Lung (tissue), 12 donors: ENCODE results near the gene LRRK1. TPM values are rescaled to one million over a fixed set of nuclear protein-coding genes. Genes with fewer than 3 reads are reported as not detected.

Experiments used
- ATAC-seq: fragments of 200-7000 bp; cut with Tn5 transposase; one replicate; pipeline ENCODE4 v1.9.1; 2020; ENCODE audit warnings: moderate number of reproducible peaks; ENCODE audit not compliant: insufficient read depth, low FRiP score
- DNase-seq, 3 donors: peaks; one replicate each; pipeline ENCODE4 v3.0.0-alpha.2; 2013 to 2017
- H3K27ac ChIP-seq, 2 donors: one replicate each; pipeline ENCODE4 v1.5.1; 2013; ENCODE audit warnings: mild to moderate bottlenecking in 2 of 2, moderate library complexity in 2 of 2, control low read depth in 1 of 2, inconsistent platforms in 1 of 2, low read depth in 1 of 2, low read length in 1 of 2
- H3K27me3 ChIP-seq, 3 donors: one replicate each; pipeline ENCODE4 v1.5.1; 2013; ENCODE audit warnings: low read length in 2 of 3; ENCODE audit not compliant: control insufficient read depth in 3 of 3, insufficient read depth in 3 of 3
- H3K36me3 ChIP-seq, 4 donors: one replicate each; pipeline ENCODE4 v1.5.1; 2013; ENCODE audit warnings: low read length in 4 of 4, mild to moderate bottlenecking in 1 of 4, moderate library complexity in 1 of 4; ENCODE audit not compliant: control insufficient read depth in 4 of 4, insufficient read depth in 4 of 4
- H3K4me1 ChIP-seq, 5 donors: one replicate each; pipeline ENCODE4 v1.5.1; 2013; ENCODE audit warnings: low read length in 5 of 5, mild to moderate bottlenecking in 2 of 5, moderate library complexity in 1 of 5; ENCODE audit not compliant: control insufficient read depth in 5 of 5, insufficient read depth in 5 of 5
- H3K4me3 ChIP-seq: one replicate; pipeline ENCODE4 v1.5.1; 2013; ENCODE audit warnings: mild to moderate bottlenecking, control low read depth, moderate library complexity
- H3K9ac ChIP-seq, 2 donors: one replicate each; pipeline ENCODE4 v1.5.1; 2013; ENCODE audit warnings: low read length in 2 of 2, control low read depth in 1 of 2; ENCODE audit not compliant: insufficient read depth in 1 of 2
- H3K9me3 ChIP-seq, 4 donors: one replicate each; pipeline ENCODE4 v1.5.1; 2013; ENCODE audit warnings: low read length in 3 of 4, mild to moderate bottlenecking in 1 of 4, moderate library complexity in 1 of 4; ENCODE audit not compliant: control insufficient read depth in 4 of 4, insufficient read depth in 3 of 4
- WGBS, 2 donors: extraction: QIAGEN DNeasy Blood & Tissue Kit; methylation state at CpG; one replicate each; pipeline ENCODE4 v1.1.7; 2013; 5-methylcytosine and 5-hydroxymethylcytosine counted together
- polyA plus RNA-seq, 2 donors: library from polyadenylated mRNA; stranded (reverse); fragments of 200-250 nt; gene quantifications; one replicate each; pipeline ENCODE4 v1.2.1, GENCODE V29; 2013
- total RNA-seq, 2 donors: library from RNA; depleted of rRNA in 1 of 2; stranded (reverse); fragments of >200 nt in 1 of 2; gene quantifications; one replicate each; pipeline ENCODE4 v1.2.1, GENCODE V29; 2014 to 2021
- TF ChIP-seq, protein P1 (sequence below): IDR thresholded peaks from 2 replicates; pipeline ENCODE4 v1.5.1; 2012; ENCODE audit warnings: mild to moderate bottlenecking; ENCODE audit errors: control extremely low read depth, extremely low read depth
- donor health status: control.
- donor health status: control.
- donor health status: Bipolar disorder and iron deficiency.
- donor health status: healthy.
- donor health status: DM: yes; HTN: yes; CAD: no.

Gene LRRK1
- total and polyA plus RNA-seq, 4 donors, result 5.7 to 22.9 (median 9.7) TPM

DNA sequence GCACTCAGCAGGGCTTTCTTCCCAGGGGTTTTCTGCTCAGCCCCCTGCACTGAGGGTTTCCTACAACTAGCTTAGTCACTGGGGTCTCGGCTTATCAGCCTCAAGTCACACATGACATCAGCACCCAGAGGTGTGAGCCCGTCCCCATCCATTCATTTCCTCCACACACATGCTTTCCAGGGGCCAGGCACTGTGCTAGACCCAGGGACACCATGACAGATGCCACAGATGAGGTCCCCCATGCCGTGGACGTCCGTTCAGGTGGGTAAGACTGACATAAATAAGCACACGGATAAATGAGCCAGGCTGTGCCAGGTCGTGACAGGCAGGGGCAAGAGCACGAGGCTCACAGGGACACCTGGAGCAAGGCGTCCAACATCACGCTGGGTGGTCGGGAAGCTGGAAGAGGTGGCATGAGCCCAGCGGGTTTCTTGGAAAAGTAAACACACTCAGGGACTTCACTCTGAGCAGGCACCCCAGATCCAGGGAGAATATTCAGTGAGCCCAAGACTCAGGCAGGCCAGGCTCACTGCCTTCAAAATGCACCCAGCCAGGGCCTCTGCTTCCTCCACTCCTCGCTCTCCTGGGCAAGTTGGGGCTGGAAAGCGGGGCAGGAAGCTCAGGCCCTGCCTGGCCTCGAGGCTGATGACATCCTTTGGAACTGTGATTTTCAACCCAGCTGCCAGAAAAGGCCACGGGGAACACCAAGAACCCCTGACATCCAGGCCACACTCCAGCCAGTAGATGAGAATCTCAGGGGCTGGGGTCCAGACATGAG, 193.4 kb downstream of the LRRK1 start:
- Histone ChIP-seq H3K36me3 (no peaks in the 10 kb centered on the region), H3K27me3 (no peaks in the 10 kb centered on the region), H3K4me1 (peaks cover 0 to 29% (median 10%) of the 10 kb centered on the region in 5 donors), H3K27ac (no peak overlapping the region), H3K9ac (no peak overlapping the region), H3K4me3 (no peak overlapping the region), H3K9me3 (no peaks in the 10 kb centered on the region)
- 72 to 79% methylated on average over 16 of the region's 16 CpGs for whole genome bisulfite sequencing, 2 donors
- TF ChIP-seq, protein P1, sequence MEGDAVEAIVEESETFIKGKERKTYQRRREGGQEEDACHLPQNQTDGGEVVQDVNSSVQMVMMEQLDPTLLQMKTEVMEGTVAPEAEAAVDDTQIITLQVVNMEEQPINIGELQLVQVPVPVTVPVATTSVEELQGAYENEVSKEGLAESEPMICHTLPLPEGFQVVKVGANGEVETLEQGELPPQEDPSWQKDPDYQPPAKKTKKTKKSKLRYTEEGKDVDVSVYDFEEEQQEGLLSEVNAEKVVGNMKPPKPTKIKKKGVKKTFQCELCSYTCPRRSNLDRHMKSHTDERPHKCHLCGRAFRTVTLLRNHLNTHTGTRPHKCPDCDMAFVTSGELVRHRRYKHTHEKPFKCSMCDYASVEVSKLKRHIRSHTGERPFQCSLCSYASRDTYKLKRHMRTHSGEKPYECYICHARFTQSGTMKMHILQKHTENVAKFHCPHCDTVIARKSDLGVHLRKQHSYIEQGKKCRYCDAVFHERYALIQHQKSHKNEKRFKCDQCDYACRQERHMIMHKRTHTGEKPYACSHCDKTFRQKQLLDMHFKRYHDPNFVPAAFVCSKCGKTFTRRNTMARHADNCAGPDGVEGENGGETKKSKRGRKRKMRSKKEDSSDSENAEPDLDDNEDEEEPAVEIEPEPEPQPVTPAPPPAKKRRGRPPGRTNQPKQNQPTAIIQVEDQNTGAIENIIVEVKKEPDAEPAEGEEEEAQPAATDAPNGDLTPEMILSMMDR, result no peak
- DNase-seq, result peak in 2 of 3 donors; percentile 24 to 61
- ATAC-seq, result no peak

DNA sequence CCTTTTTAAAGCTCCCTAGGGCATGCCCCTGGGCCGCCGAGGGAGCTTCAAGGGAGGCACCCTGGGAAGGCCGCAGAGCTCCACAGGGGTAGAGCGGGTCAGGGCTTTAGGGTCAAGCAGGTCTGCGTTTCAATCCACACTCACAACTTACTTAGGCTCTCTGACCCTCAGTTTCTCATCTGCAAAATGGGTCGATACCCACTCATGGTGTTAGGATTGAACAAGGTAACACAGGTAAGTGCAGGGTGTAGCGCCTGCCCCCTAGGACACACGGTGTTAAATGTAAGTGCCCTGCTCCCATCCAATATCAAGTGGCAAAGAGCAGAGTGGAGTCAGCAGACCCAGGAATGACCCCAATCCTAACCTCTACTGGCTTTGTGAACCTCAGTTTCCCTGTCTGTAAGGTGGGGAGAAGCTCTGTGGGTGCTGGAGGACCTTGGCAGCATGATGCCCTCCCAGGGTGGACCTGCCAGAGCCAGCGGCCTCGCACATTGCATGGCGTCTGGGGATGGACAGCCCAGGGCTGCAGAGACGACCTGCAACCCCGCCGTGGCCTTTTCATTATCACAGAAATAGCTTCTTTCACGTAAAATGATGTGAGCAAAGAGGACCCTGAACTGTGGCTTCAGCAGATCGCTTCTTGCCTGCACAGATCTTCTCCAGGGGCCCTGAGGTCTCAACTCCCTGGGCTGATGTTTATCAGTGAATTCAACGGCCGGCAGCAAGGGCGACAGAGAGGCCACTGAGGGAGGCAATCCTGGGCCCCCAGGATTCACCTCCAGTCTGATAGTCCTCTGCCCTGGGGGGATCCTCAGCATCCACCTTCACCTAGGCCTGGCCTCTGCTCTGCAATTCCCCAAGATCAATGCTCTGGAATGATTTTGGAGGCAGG, 194.2 kb downstream of the LRRK1 start:
- DNase-seq, result no peak
- no peak for ATAC-seq
- Histone ChIP-seq H3K27me3 (no peaks in the 10 kb centered on the region), H3K9me3 (no peaks in the 10 kb centered on the region), H3K9ac (peak overlapping the region in 1 of 2 donors; percentile 8), H3K4me1 (peaks cover 0 to 29% (median 10%) of the 10 kb centered on the region in 5 donors), H3K4me3 (no peak overlapping the region), H3K27ac (no peak overlapping the region), H3K36me3 (no peaks in the 10 kb centered on the region)
- TF ChIP-seq, protein P1, result no peak
- WGBS, 2 donors, result 89 to 90% methylated on average over 19 of the region's 19 CpGs

DNA sequence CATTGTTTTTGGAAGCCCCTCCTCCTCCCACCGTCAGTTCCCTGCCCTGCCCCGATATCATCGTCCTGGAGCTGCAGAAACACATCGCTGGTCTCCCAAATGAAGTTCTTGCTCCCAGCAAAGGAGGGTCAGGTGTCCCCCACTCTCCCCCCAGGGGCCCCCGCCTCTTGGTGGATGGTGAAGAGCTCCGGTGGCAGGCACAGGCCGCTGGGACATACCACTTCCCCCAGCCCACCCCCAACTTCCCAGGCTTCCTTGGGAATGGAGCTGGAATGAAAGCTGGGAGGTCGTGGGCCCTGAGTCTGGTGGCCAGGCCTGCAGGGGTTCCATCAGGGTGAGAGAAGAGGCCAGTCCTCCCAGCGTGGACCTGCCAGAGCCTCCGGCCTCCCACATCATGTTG, 195.0 kb downstream of the LRRK1 start:
- Histone ChIP-seq H3K4me3 (no peak overlapping the region), H3K9ac (no peak overlapping the region), H3K4me1 (peaks cover 0 to 29% (median 10%) of the 10 kb centered on the region in 5 donors), H3K27ac (no peak overlapping the region), H3K36me3 (no peaks in the 10 kb centered on the region), H3K9me3 (no peaks in the 10 kb centered on the region), H3K27me3 (no peaks in the 10 kb centered on the region)
- ATAC-seq, result no peak
- WGBS, 2 donors, result 69 to 74% methylated on average over 10 of the region's 10 CpGs
- TF ChIP-seq, protein P1, result no peak
- no peak for DNase-seq
